ENCODE data around the gene RBM7.

Gene RBM7

GRCh38 chr11:114395736-114396135, 4.7 kb upstream of the RBM7 start:
- in situ Hi-C loops (cut with MboI; ENCODE audit: low sequenced_read_pairs), result no loop called here

DNA sequence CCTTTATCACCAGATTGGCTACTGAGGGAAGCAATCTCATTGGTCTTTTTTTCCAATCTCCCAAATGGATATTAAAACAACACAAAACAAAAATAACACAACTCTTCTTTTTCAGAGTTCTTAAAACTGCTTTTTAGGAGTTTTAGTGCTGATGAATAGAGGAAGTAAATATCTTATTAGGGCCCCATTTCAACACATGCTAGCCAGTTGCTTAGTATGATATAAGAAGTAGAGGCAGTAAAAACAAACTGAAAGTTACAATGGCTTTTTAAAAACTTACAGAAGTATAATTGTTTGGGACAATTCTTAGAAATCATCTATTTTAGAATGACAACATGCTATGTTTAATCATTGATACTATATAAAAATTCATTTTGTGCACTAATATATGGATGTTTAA, 3.5 kb upstream of the RBM7 start:
- in situ Hi-C loops (cut with MboI; ENCODE audit: low sequenced_read_pairs), result no loop called here

- in situ Hi-C loops (cut with MboI; ENCODE audit: low sequenced_read_pairs), result no loop called here
Measured at GRCh38 chr11:114397349-114397982, 3.0 kb upstream of the RBM7 start.

DNA sequence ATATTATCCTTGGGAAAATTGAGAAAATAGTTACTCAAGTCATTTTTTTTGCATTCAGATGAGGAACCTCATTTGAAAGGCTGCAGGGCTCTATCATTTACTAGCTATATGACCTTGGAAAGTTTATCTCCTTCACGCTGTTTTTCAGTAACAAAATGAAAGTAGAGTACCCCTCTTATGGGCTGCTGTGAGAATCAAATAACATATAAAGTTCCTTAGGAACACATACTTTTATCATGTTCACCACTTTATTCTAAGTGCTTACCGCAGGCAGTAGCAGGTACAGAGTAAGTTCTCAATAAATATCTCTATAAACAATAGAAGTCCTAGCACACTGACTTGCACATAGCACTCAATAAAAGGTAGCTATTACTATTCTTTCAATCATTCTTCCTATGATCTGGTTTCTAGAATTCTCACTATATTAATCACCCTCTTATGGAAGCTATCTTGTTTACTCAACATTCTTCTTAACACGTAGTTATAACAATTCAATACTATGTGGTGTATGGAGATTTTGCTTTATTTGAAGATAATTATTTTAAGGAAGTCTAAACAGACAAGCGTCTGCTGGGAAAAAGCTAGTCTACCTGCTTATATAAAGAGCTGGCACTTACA, 2.1 kb upstream of the RBM7 start:
- in situ Hi-C loops (cut with MboI; ENCODE audit: low sequenced_read_pairs), result no loop called here

GRCh38 chr11:114399490-114400215, 813 bp upstream of the RBM7 start:
- in situ Hi-C loops (cut with MboI; ENCODE audit: low sequenced_read_pairs), result no loop called here

DNA sequence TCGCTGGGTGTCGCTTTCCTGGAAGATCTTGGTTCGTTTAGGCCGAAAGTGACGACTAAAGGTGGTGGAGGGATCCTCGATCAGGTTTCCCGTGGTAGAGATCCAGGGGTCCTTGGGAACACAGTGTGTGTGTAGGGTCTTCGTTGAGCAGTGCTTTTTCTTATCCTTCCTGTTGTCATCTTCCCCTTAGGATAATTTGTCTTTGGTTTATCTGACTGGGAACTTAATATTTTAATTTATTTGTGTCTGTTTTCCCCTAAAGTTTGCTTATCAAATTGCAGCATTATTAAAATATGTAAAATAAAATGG, 403 bp downstream of the RBM7 start:
- in situ Hi-C loops (cut with MboI; ENCODE audit: low sequenced_read_pairs), result no loop called here

DNA sequence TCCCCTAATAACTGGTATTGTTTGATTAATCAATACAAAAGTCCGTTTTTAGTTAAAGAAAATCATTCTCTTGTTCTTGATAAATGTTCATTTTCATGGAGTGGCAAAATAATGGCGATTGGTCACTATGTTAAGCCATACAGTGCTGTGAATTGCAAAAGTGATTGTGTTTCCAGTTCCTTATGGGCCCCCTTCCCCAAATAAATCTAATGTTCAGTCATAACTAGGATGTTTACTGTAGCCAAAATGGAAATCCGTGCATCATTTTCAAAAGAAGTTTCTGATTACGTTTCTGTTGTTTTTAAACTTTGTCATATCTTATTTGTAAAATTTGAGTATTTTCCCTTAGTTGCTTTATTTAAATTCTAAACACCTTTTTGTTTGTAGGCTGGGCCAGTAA, 845 bp downstream of the RBM7 start:
- in situ Hi-C loops (cut with MboI; ENCODE audit: low sequenced_read_pairs), result no loop called here

GRCh38 chr11:114412946-114413345, 12.5 kb downstream of the RBM7 start:
- in situ Hi-C loops (cut with MboI; ENCODE audit: low sequenced_read_pairs), result no loop called here

DNA sequence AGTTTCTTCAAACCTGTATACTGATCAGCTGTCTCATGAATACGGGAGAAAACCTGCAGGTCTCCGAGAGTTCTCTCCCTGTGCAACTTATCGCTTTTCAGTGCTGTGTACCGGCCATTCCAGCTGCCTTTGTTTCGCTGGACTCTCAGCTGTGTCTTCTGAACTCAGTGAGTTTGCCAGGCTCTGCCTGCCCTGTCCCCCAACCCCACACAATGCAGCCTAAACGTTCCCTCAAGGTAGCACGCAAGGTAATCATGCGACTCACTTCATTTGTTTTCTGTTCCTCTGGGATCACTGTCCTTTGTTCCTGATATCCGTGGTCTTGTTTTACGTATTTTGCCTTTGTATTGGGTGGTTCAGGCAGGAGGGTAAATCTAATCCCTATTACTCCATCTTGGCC, 13.5 kb downstream of the RBM7 start:
- in situ Hi-C loops (cut with MboI; ENCODE audit: low sequenced_read_pairs), result no loop called here

GRCh38 chr11:114416441-114416961, 16.0 kb downstream of the RBM7 start:
- in situ Hi-C loops (cut with MboI; ENCODE audit: low sequenced_read_pairs), result no loop called here

DNA sequence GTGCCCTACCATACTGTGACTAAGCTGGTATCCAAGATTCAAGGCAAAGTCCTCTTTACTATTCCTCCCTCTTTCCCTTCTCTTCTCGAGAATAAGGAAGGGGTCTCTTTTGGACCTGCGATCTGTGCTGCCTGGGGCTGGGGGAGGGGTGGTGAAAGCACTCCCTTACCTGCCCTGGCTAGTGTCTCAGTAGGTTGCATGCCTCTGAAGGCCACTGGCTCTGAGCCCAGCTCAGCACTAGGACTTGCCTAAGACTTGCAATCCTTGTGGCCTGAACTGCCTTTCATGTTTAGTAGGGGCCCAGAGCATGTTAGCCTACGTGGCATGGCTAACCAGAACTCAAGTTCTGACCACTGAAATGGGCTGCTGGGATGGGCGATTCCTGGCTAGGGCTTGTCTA, 25.8 kb downstream of the RBM7 start:
- in situ Hi-C loops (cut with MboI; ENCODE audit: low sequenced_read_pairs), result no loop called here

DNA sequence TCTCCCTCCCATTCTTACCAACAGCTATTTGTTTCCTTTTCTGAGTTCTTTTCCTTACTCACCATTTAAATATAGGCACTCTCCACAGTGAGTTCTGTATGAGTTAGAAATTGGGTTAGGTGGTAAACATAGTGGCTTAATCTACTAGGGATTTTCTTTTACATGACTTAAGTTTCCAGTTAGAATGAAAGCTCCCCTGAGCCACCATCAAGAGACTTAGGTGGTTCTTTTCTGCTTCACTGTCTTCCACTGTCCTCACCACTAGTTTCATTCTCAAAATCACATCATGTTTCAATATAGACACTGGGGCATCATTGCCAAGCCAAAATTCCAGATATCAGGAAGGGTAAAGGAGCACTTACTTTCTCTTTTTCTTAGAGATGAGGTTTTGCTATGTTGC, 29.8 kb downstream of the RBM7 start:
- in situ Hi-C loops (cut with MboI; ENCODE audit: low sequenced_read_pairs), result no loop called here

GRCh38 chr11:114432893-114433292, 32.4 kb downstream of the RBM7 start:
- in situ Hi-C loops (cut with MboI; ENCODE audit: low sequenced_read_pairs), result no loop called here

GRCh38 chr11:114433376-114433775, 32.9 kb downstream of the RBM7 start:
- in situ Hi-C loops (cut with MboI; ENCODE audit: low sequenced_read_pairs), result no loop called here

- in situ Hi-C loops (cut with MboI; ENCODE audit: low sequenced_read_pairs), result no loop called here
Measured at GRCh38 chr11:114438303-114438702, 37.8 kb downstream of the RBM7 start.

DNA sequence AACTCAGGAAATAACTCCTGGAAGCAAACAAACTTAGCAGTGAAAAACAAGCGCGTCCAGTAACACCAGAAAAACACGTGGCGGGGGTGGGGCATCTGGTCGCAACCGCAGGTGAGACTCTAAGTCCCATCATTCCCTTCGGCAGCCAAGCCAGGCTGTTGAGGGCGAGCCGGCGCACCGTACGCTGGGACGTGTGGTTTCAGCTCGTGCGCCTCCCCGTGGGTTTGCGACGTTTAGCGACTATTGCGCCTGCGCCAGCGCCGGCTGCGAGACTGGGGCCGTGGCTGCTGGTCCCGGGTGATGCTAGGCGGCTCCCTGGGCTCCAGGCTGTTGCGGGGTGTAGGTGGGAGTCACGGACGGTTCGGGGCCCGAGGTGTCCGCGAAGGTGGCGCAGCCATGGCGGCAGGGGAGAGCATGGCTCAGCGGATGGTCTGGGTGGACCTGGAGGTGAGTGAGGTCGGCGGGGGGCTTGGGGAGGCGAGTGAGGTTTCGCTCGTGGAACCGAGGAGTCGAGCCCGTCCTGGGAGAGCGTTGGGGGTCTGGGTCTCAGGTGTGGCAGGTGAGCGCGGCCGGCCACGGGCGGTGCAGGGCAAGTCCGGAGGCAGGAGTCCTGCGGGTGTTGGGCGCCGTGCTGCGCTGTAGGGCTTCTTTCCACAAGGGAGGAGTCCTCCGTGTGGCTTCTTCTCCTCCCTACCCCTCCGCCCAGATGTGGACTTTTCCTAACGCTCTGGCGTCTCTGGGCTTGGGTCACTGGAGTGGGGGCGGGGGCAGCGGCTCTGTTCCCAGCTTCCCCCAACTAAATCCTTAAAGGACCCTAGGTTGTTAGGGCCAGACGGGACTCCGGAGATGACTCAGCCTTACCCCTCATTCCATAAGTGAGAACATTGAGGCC, 39.0 kb downstream of the RBM7 start, which contains the start of gene REXO2:
REXO2 (plus strand) TSS at position 239 of the 892 bp plus-strand sequence; CDS start at position 301, 62 bp downstream.
- in situ Hi-C loops (cut with MboI; ENCODE audit: low sequenced_read_pairs), result no loop called here

- in situ Hi-C loops (cut with MboI; ENCODE audit: low sequenced_read_pairs), result no loop called here
Measured at GRCh38 chr11:114440121-114440860, 39.8 kb downstream of the RBM7 start.

DNA sequence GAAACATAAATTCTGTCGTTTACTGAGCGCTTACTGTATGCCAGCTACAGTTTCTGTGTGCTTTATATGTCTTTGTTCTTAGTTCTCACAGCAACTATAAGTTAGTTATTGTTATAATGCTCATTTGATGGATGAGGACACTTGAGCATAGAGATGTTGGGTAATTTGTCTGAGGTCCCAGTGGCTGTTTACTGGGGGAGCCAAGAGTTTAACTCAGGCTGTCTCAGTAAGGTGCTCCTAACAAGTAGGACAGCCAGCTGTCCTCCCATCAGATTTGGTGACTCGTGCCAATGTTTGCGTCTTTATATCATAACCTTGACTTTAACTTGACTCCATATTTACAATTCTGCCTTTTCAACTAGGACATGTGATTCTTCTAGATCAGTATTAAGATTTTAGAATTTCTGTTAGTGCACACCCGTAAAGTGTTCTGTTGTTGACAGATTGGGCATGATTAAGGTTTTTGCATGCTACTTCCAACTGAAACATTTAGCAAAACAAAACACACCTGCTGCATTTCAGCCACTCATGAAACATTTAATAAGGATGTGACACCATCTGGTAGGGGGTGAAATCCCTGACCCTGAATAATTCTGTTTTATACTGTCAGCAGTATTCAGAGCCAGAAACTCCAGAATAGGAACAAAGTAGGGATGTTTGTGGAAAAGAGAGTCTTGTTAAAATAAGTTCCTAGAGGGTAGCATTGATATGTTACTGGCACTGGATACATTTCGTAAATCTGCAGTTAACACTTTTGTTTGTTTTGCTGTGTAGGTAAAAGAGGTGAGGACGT, 40.7 kb downstream of the RBM7 start:
- in situ Hi-C loops (cut with MboI; ENCODE audit: low sequenced_read_pairs), result no loop called here

- in situ Hi-C loops (cut with MboI; ENCODE audit: low sequenced_read_pairs), result no loop called here
Measured at GRCh38 chr11:114441921-114442320, 41.5 kb downstream of the RBM7 start.

GRCh38 chr11:114442536-114442935, 42.1 kb downstream of the RBM7 start:
- in situ Hi-C loops (cut with MboI; ENCODE audit: low sequenced_read_pairs), result no loop called here

Measured in HL-60/S4 treated with retinoic acid at 250 ng/mL for 4 days and 3 days (cell line).